Peyer's patch (tissue), 4 donors: ENCODE data around the gene TSPAN15.

ENCODE experiments used
- POLR2A ChIP-seq, 2 donors: fragments of 450-650 bp; IDR thresholded peaks; one replicate each; pipeline ENCODE4 v1.5.1; 2017; ENCODE audit warnings: antibody characterized with exemption in 2 of 2, mild to moderate bottlenecking in 2 of 2, moderate library complexity in 2 of 2
- TF ChIP-seq, protein P1 (sequence below), 6 experiments: fragments of 450-650 bp in 4 of 6; fragments of 200-600 bp in 2 of 6; sonication (generic) in 1 of 6; IDR thresholded peaks; one replicate each; pipeline ENCODE4 v1.5.1; 2017 to 2019; ENCODE audit warnings: antibody characterized with exemption in 6 of 6, mild to moderate bottlenecking in 3 of 6, moderate library complexity in 1 of 6

DNA sequence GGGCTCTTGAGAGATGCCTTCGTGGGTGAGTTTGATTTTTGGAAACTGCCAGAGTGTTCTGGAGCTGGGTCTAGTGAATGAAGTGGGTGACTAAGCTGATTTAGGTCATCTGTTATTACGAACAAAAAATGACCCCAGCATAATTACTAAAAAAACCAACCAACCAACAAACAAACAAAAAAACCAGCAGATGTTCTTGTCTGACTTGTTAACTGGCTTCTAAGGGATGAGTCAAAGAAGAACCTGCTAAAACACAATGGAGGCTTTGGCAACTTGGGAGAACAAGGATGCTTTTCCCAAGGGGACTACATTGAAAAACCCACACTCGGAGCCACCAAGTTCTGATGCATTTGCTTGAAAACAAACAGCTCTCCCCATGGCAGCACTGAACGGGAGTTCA is 46.0 kb upstream of the TSPAN15 start:
- TF ChIP-seq, protein P1, sequence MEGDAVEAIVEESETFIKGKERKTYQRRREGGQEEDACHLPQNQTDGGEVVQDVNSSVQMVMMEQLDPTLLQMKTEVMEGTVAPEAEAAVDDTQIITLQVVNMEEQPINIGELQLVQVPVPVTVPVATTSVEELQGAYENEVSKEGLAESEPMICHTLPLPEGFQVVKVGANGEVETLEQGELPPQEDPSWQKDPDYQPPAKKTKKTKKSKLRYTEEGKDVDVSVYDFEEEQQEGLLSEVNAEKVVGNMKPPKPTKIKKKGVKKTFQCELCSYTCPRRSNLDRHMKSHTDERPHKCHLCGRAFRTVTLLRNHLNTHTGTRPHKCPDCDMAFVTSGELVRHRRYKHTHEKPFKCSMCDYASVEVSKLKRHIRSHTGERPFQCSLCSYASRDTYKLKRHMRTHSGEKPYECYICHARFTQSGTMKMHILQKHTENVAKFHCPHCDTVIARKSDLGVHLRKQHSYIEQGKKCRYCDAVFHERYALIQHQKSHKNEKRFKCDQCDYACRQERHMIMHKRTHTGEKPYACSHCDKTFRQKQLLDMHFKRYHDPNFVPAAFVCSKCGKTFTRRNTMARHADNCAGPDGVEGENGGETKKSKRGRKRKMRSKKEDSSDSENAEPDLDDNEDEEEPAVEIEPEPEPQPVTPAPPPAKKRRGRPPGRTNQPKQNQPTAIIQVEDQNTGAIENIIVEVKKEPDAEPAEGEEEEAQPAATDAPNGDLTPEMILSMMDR (IDR thresholded peaks at IDR 0.05), result no peak
- TF ChIP-seq POLR2A (IDR thresholded peaks at IDR 0.05), result no peak
